Stomach (tissue), 9 donors: Measurements from ENCODE around the gene MAGI1. TPM values are rescaled to one million over a fixed set of nuclear protein-coding genes. Genes with fewer than 3 reads are reported as not detected.
A peak's percentile ranks its signal among the peaks of the same experiment; 100 is the strongest.

Experiments used
- DNase-seq, 2 donors: peaks; one replicate each; pipeline versions ENCODE4 v3.0.0 to v3.0.0-alpha.2; 2013 to 2019
- H3K27ac ChIP-seq, 5 donors: fragments of 200-600 bp in 4 of 5; sonication (generic) in 4 of 5; one replicate each; pipeline ENCODE4 v1.5.1; 2013 to 2019; ENCODE audit warnings: mild to moderate bottlenecking in 1 of 5, moderate library complexity in 1 of 5
- H3K27me3 ChIP-seq, 3 donors: fragments of 200-600 bp; sonication (generic); one replicate each; pipeline ENCODE4 v1.5.1; 2017 to 2019; ENCODE audit warnings: mixed run types in 1 of 3
- H3K36me3 ChIP-seq, 4 donors: fragments of 200-600 bp; sonication (generic); 1 replicate in 3 of 4; 2 replicates in 1 of 4; pipeline ENCODE4 v1.5.1; 2016 to 2019
- H3K4me1 ChIP-seq, 4 donors: fragments of 200-600 bp; sonication (generic); one replicate each; pipeline ENCODE4 v1.5.1; 2016 to 2019
- H3K4me3 ChIP-seq, 4 donors: fragments of 200-600 bp; sonication (generic) in 3 of 4; one replicate each; pipeline ENCODE4 v1.5.1; 2016 to 2019; ENCODE audit warnings: mild to moderate bottlenecking in 1 of 4
- H3K9me3 ChIP-seq, 4 donors: fragments of 200-600 bp; sonication (generic); one replicate each; pipeline ENCODE4 v1.5.1; 2016 to 2019
- CTCF ChIP-seq, 7 experiments: fragments of 450-650 bp in 4 of 7; fragments of 200-600 bp in 3 of 7; sonication (generic) in 3 of 7; IDR thresholded peaks; one replicate each; pipeline ENCODE4 v1.5.1; 2016 to 2019; ENCODE audit warnings: antibody characterized with exemption in 7 of 7, control low read depth in 2 of 7, mild to moderate bottlenecking in 1 of 7
- EP300 ChIP-seq: sonication (generic); formaldehyde crosslinking; IDR thresholded peaks from one replicate; pipeline ENCODE4 v1.6.1; 2017; ENCODE audit warnings: antibody characterized with exemption
- POLR2A ChIP-seq, 4 donors: fragments of 450-650 bp; IDR thresholded peaks; one replicate each; pipeline ENCODE4 v1.6.1; 2016; ENCODE audit warnings: antibody characterized with exemption in 4 of 4, control low read depth in 2 of 4, mild to moderate bottlenecking in 1 of 4, moderate library complexity in 1 of 4
- POLR2AphosphoS5 ChIP-seq, 3 donors: sonication (generic); formaldehyde crosslinking; IDR thresholded peaks; one replicate each; pipeline ENCODE4 v1.6.1; 2016; ENCODE audit warnings: antibody characterized with exemption in 3 of 3
- WGBS, 5 donors: extraction: QIAGEN DNeasy Blood & Tissue Kit in 3 of 5; methylation state at CpG; one replicate each; pipeline versions ENCODE4 v1.1.5 to v1.1.7; 2013 to 2018; 5-methylcytosine and 5-hydroxymethylcytosine counted together
- intact Hi-C: fragments of 100-400 bp; cut with DNase I; formaldehyde crosslinking; loops from one replicate; pipeline ENCODE4 v1.15.1; 2023; ENCODE audit warnings: low total_unique reads
- polyA plus RNA-seq, 3 donors: library from polyadenylated mRNA; stranded (reverse); fragments of 200-250 nt; gene quantifications; one replicate each; pipeline ENCODE4 v1.2.3, GENCODE V29; 2013
- total RNA-seq, 5 donors: library from RNA; depleted of rRNA; stranded (reverse); fragments of >200 nt; gene quantifications; one replicate each; pipeline versions ENCODE4 v1.1.0 to v1.2.3, GENCODE V29; 2014 to 2016
- donor health status: healthy with polysubstance abuse.
- donor health status: Bipolar disorder and iron deficiency.
- donor health status: healthy.

Gene MAGI1
- total and polyA plus RNA-seq, 8 donors, result 5.7 to 237 (median 84.8) TPM

DNA sequence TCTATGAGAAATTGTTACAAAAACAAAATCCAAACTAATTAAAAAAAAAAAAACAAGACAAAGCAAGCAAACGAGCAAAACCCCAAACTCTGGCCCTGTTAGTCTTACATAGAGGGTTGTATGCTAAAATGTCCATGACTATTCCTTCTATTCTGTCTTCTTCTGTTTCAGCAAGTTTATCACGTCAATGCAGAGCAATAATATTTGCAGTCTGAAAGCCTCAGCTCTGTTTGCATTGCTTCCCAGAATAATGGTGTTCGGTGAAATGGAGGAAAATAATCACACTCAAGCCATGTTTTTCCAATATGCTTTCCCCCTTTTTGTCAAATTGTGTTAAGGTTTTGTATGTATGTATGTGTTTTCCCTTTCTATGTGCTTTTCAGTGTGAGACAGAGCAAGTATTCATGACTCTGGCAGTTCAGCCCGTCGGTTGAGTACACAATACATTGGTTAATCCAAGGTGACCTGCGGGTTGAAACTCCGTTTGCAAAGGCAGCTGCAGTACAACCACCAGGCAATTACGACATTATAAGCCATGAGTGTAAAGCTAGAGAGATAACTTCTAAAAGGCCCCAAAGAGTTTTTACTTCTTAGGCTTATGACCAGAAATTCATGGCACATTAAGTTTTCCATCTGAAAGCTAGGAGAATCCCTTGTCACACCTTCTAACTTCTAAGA lies 34.9 kb upstream of the MAGI1 start:
- Histone ChIP-seq H3K4me3 (no peak overlapping the region), H3K9me3 (peaks cover 0 to 8% (median 3%) of the 10 kb centered on the region in 4 donors), H3K27me3 (no peaks in the 10 kb centered on the region), H3K27ac (peak overlapping the region in 4 of 5 donors; percentile 23 to 73 (median 68)), H3K4me1 (peaks cover 0 to 14% (median 4%) of the 10 kb centered on the region in 4 donors), H3K36me3 (no peaks in the 10 kb centered on the region)
- peak; percentile 67 to 84 for DNase-seq
- TF ChIP-seq POLR2A (IDR thresholded peaks at IDR 0.05) (no peak), POLR2AphosphoS5 (IDR thresholded peaks at IDR 0.05) (no peak), EP300 (no peak), CTCF (IDR thresholded peaks at IDR 0.05) (no peak)
- intact Hi-C loops, result no loop called here
- 22 to 49% (median 39%) methylated on average over 8 of the region's 8 CpGs for WGBS, 5 donors

DNA sequence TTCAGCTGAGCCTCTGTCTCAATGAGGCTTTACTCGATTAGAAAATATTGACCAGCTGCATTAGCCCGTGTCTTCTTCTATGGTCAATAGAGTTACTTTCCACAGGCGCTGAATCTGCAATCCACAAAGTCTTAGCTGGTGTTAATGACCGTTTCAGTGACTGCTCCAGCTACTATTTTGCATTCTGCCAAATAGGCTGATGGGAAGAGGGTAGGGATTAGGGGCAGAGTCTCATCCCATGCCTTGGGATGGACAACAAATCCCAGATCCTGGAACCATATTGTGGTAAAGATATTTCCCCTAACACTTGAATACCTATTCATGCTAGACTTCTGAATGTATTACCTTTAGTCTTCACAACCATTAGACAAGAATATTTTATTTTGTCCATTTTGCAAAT lies 29.5 kb upstream of the MAGI1 start:
- no peak for TF ChIP-seq POLR2A (IDR thresholded peaks at IDR 0.05)
- no peak for TF ChIP-seq EP300
- no peak for TF ChIP-seq CTCF (IDR thresholded peaks at IDR 0.05)
- no peak for TF ChIP-seq POLR2AphosphoS5 (IDR thresholded peaks at IDR 0.05)
- Histone ChIP-seq H3K27me3 (no peaks in the 10 kb centered on the region), H3K36me3 (no peaks in the 10 kb centered on the region), H3K9me3 (peaks cover 0 to 8% (median 3%) of the 10 kb centered on the region in 4 donors), H3K4me3 (no peak overlapping the region), H3K27ac (no peak overlapping the region), H3K4me1 (no peaks in the 10 kb centered on the region)
- intact Hi-C loops, result no loop called here
- WGBS, 5 donors, result 86 to 92% (median 90%) methylated on average over 4 of the region's 4 CpGs
- DNase-seq, result no peak

DNA sequence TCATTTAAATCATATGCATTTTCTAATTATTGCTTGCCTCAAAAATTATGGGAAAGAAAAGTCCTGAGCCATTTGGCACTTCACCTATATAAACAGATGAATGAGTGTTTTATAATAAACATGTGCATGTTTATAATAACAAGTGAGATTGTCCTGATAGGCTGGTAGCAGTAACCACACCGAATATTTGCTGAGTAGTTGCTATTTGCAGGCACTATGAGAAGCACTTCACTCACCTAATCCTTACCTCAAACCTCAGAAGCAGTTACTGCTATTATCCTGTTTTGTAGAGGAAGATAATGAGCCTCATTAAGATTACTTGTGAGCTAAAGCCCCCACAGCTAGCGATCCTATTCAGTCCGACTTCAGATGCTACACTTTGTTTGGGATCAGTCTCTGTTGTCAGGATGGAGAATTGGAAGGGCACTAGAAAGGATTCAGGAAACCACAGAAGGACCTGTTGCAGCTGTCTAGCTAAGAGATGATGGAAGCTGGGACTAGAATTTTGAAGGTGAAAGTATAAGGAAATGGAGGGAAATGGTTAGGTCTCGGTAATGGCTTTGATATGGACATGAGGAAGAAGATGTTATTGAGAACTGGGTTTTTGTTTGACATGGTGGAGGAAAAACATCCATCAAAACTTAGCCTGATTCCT lies 28.4 kb upstream of the MAGI1 start:
- intact Hi-C loops, result no loop called here

DNA sequence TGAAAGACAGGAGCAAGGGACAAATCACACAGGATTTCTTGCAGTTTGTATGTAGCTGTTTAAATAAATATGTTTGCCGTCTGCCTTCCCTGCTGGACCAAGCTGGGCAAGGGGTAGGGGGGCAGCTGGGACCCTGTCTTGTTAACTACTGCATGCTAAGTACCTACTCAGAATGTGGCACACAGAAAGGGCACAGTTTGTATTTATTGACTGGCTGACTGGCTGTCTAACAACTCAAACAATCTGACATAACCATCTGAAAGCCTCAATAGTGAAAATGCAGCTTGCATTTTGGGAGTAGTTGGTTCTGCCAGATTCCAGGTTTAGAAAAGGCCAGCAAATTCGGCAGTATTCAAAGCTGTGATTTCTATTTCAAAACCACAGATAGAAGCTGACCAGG lies 16.6 kb upstream of the MAGI1 start:
- WGBS, 5 donors, result 24 to 60% (median 24%) methylated on average over 2 of the region's 2 CpGs
- no peaks in the 10 kb centered on the region for H3K36me3 ChIP-seq
- H3K27ac ChIP-seq, result peak overlapping the region in 1 of 5 donors; percentile 31
- H3K27me3 ChIP-seq, result no peaks in the 10 kb centered on the region
- TF ChIP-seq CTCF (IDR thresholded peaks at IDR 0.05) (no peak), EP300 (no peak), POLR2A (IDR thresholded peaks at IDR 0.05) (no peak), POLR2AphosphoS5 (IDR thresholded peaks at IDR 0.05) (no peak)
- H3K4me3 ChIP-seq, result no peak overlapping the region
- DNase-seq, result no peak
- peaks cover 7 to 26% (median 19%) of the 10 kb centered on the region in 4 donors for H3K4me1 ChIP-seq
- no peaks in the 10 kb centered on the region for H3K9me3 ChIP-seq
- intact Hi-C loops, result no loop called here

More for the DNA sequence above, 28.4 kb upstream of the MAGI1 start:
- TF ChIP-seq POLR2A (IDR thresholded peaks at IDR 0.05) (no peak), EP300 (no peak), POLR2AphosphoS5 (IDR thresholded peaks at IDR 0.05) (no peak), CTCF (IDR thresholded peaks at IDR 0.05) (no peak)
- Histone ChIP-seq H3K27me3 (no peaks in the 10 kb centered on the region), H3K27ac (no peak overlapping the region), H3K36me3 (no peaks in the 10 kb centered on the region), H3K4me3 (no peak overlapping the region), H3K4me1 (no peaks in the 10 kb centered on the region), H3K9me3 (peaks cover 0 to 8% (median 3%) of the 10 kb centered on the region in 4 donors)
- DNase-seq, result no peak
- 57 to 74% (median 65%) methylated on average over 4 of the region's 4 CpGs for WGBS, 5 donors
